Stimulated activated naive CD4-positive, alpha-beta T cell treated with Interleukin-2 at 50 U/mL for 16 hours (primary cell): Measurements from ENCODE around the gene GPANK1.

Experiments
- DNase-seq: peaks from one replicate; lab custom pipeline; 2025; lab: John Stamatoyannopoulos, UW

The GPANK1 gene

DNA sequence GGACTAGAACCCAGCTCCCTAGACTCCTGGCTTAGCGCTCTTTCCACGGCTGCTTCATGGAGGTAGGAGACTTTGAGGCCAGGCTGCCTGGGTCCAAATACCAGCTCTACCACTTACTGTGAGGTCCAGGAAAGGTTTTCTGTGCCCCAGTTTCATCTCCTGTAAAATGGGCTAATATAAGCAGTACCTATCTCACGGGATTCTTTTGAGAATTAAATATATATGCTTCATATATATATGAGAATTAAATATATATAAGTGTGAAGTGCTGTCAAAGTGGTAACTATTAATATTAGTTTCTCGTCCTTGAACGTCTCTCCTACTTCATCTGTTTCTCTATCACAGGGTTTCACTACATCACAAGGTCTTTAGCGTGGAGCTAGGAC, 26.3 kb upstream of the GPANK1 start:
- no peak for DNase-seq

- no peak for DNase-seq
Measured at GRCh38 chr6:31690231-31691077, 25.7 kb upstream of the GPANK1 start.

GRCh38 chr6:31689249-31690110, 24.7 kb upstream of the GPANK1 start:
- no peak for DNase-seq

DNA sequence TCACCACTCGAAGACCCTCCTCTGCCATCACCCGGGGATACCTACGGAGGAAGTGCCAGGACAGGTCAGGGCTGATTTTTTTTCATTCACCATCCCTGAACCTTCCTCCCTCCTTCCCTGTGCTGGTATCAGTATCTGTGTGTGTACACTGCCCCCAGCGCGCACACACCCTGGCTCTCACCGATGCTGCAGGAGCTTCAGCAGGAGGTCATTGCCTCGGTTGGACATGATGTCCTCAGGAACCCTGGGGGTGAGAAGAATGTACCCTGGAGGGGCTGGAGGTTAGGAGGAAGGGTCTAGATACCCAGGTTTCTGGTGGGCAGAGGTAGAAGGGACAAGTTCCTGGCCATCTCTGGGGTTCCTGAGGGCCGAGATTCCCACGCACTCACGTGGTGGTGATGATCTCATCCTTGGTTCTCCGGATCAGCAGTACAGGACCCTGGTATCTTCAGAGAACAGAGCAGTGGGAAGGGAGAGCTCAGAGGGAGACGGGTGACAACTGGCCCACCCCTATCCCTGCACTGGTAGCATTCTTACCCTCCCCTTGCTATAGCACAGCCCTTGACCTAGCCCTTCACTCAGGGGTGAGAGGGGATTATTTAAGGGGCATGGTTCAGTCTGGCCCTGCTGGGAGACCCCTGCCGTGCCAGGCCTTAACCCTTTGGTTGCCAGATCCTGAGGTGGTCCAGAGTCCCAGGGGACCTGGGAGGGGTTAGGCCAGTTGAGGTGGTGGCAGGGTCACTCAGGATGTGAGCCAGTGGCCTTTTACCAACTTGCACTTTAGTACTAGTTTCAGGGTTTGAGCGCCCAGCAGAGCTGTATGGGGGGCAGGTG, 23.3 kb upstream of the GPANK1 start:
- DNase-seq, result no peak

GRCh38 chr6:31687321-31687720, 22.5 kb upstream of the GPANK1 start:
- no peak for DNase-seq

- DNase-seq, result no peak
Measured at GRCh38 chr6:31686483-31686882, 21.7 kb upstream of the GPANK1 start.

DNA sequence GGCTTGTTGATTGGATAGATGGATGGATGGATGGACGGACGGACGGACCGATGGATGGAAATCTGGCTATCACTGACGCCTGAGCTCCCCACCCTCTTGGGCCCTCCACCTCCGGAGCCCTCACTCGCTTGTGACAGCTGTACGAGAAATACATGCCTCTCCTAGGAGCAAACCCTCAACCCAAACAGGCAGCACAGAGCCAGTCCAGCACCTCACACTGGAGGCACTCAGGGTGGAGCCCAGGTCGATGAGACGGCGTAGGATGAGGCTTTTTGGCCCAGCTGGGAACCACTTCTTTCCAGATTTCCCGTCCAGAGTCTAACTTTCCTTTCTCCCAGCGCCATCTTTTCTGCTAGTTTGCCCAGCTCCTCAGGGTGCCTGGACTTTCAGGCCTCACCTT, 18.8 kb upstream of the GPANK1 start:
- DNase-seq, result no peak

DNA sequence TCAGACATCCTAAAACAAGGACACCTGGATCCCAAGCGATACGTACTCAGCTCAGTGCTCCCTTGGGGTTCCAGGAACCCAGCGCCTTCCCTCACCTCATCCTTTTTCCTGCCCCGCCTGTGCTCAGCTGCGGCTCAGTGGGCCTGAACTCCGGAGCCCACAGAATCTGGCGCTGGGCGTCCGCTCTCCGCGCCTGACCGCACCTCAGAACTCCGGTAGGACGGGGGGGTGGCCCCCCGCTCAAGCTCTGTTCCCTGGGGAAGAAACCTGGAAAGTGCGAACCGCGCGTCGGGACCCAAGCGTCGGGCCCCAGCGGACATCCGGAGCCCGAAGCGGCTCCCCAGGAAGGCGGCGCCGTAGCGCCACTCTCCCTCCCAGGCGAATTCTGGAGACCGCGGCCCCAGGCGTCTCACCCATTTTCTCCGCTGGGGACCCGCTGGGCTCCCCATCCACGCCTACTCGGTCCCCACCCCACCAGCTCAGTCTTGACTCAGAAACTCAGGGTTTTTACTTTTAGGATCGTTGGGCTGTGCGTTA, 16.4 kb upstream of the GPANK1 start:
- peak; percentile 30 for DNase-seq

DNA sequence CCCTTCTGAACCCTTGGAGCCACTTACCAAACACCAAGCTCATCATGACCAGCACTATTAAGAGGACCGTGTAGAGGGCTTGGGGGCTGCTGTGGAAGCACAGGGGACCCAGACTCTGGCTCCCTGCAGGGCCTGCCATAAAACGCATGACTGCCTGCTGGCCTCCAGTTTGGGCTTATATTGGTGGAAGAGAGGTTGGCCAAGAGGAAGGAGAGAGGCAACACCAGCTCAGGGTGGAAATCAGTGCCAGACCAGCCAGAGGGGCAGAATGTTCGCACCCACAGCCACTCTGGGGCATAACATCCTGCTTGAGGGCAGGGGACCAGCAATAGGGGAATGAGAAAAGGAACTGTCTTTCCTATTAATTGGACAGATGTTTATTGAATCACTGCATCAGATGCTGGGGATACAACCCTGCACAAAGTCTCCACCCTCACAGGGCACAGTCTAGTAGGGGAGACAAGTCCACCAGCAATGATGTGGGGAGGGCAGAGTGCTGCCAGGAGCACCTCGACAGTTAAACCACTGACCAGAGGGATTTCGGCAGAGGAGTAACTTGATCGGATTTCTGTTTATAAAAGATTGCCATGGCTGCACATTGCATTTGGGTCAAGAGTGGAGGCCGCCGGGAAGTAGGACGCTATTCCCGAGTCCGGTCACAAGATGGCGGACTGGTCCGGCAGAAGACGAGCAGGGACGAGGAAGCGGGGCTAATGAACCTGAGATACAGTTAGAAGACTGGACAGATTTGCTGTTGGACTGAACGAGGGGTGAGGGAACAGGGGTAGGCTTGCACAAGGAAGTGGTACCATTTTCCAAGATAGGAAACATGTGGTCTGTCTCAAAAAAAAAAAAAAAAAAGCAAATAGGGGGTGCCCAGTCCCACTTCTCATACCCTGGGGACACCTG, 15.7 kb upstream of the GPANK1 start, which contains the start of gene LY6G5C:
LY6G5C (minus strand) TSS at position 842 of the 909 bp plus-strand sequence; CDS start at position 148, 694 bp downstream.
- DNase-seq, result peak; percentile 64

- no peak for DNase-seq
Measured at GRCh38 chr6:31677955-31678354, 13.2 kb upstream of the GPANK1 start.

- DNase-seq, result no peak
Measured at GRCh38 chr6:31676904-31677303, 12.1 kb upstream of the GPANK1 start.

GRCh38 chr6:31676322-31676903, 11.6 kb upstream of the GPANK1 start:
- DNase-seq, result no peak

GRCh38 chr6:31669676-31670075, 4.9 kb upstream of the GPANK1 start, which contains the start of gene LY6G5B:
Gene LY6G5B, plus strand, starts transcription at chr6:31669976. Its CDS starts 975 bp downstream, at chr6:31670951.
- DNase-seq, result no peak

DNA sequence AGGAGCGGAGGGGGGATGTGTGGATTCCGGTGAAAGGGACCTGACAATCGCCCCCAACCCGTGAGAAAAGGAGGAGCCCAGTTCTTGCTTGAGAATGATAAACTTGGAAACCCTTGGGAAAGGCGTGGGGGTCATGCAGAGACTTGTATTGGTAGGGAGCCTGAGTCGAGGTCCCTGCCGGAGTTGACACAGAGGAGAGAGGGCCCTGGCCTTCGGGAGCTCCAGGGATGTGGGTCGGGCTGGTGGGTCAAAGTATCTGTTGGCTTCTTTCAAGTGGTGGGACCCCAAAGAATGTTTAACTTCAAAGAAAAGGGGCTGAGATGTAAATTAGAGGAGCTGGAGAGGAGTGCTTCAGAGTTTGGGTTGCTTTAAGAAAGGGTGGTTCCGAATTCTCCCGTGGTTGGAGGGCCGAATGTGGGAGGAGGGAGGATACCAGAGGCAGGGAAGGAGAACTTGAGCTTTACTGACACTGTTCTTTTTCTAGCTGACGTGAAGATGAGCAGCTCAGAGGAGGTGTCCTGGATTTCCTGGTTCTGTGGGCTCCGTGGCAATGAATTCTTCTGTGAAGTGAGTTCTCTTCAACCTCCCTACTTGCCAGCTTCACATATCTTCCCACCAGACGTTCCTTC, 1.7 kb upstream of the GPANK1 start:
- DNase-seq, result no peak

GRCh38 chr6:31665501-31666336, 922 bp upstream of the GPANK1 start, which contains the start of gene CSNK2B:
Gene CSNK2B, plus strand, starts transcription at chr6:31666080. Its CDS starts 752 bp downstream, at chr6:31666832.
- peak; percentile 99 for DNase-seq

DNA sequence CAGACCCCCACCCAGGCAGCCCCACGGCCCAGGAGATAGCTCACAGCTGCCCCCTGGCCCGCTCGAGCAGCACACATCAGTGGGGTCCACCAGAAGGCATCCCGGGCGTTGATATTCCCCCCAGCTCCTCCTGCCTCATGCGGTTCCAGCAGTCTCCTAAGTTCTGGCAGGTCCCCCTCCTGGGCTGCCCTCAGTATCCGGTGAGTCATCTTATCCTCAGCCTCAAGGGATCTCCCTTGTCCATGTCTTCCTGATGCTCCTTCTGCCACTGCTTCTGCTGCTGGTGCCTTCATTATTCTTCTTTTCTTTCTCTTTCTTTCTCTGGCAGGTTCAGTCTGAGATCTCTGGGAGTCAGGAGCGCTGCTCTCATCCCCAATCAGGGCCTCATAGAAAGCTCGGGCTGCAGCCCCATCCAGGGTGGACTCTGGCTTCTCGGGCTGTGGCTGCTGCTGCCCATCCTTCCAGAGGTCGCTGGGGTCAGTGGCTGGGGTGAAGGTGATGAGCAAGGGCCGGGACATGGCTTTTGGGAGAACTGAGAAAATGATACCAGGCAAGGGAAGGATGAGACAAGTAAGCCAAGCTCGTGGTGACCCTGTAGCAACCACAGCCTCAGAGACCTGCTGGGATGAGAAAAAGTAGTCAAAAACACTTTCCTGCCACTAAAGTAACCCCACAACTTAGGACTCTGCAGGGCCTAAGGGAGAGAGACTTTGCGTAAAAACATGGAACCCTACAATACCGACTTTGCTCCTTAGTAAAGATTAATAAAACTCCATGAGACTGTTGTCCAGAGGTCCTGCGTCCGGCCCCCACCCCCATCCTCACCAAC, 622 bp downstream of the GPANK1 start:
- DNase-seq, result no peak

DNA sequence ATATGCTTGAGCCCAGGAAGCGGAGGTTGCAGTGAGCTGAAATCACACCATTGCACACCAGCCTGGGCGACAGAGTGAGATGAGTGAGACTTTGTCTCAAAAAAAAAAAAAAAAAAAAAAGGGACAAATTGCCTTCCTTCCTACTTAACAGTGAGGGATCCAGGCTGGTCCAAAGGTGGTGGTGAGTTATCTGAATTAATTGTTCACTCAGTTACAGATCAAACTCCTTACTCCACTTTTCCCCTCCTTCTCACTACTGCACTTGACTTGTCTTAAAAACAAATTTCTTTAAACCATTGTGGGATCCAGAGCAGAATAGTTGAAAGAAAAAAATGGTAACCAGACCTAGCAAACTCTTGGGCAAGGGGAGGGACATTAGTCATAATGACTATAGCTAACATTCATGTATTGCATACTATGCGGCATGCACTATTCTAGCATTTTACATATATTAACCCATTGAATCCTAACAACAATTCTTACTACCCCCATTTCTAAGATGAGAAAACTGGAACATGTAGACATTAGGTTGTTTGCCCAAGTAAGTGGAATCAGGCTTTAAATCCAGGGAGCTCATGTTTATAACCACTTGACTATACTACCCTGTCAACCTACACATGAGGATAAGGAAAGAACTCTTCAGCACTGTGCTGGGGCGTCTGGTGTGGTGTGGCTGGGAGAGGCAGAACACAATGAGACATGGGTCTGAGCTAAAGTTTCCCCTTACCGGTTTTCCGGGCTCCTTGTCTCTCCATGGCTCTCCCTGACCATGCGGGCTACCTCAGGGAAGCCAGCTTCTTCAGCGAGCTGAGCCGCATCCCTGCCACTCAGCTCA, 1.5 kb downstream of the GPANK1 start:
- DNase-seq, result no peak
